Cerebellar nuclear complex (tissue), 1 donor: Measurements from ENCODE around the gene RND2.
"Not testable (repeated sequence)": the region's sequence is repeated elsewhere in the genome, so short reads cannot be mapped to it uniquely, and the experiment has no call there.

ENCODE experiments used
- DNase-seq, 2 experiments: peaks; one replicate each; lab custom pipeline; 2025; lab: John Stamatoyannopoulos, UW

Gene RND2, protein sequence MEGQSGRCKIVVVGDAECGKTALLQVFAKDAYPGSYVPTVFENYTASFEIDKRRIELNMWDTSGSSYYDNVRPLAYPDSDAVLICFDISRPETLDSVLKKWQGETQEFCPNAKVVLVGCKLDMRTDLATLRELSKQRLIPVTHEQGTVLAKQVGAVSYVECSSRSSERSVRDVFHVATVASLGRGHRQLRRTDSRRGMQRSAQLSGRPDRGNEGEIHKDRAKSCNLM

DNA sequence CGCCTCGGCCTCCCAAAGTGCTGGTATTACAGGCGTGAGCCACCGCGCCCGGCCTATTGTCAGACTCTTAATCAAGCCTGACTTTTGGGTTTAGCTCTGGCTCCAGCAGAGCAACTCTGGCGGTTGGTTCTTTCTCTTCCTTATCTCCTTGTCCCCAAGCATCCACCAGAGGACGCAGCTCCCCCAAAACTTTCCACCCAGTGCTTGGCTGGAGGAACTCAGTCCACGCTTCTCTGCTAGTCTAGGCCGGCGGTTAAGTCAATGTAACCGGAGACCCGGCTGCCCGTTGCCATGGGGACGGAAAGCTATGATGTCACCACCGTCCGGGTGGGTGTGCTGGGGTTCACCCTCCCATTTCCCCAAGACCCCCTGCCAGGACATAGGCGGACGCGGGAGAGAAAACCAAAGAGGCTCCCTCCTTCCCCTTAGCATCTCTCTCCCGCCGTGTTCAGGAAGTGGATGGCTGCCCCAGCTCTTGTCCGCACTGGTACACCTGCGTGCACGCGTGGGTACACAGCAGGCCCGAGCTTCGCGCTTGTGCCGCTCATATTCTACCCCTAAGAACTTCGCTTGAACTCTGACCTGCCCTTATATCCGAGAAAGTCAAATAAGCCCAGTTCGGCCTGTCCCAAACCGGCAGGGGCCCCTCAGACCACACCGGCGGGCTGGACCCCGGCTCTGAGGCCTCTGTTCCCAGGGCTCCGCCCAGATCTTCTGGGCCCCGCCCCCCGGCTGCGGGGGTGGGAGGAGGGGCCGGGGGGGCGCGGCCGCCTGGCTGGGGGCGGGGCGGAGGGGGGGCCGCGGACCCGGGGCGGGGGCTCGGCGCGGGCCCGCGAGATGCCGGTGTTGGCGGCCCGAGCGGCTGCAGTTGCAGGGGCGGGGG is at the start of gene RND2:
Gene RND2, plus strand, starts transcription at position 825 of the 883 bp plus-strand sequence. CDS start 117 bp downstream, outside the sequence.
- peak in 1 of 2 experiments; percentile 59 for DNase-seq

DNA sequence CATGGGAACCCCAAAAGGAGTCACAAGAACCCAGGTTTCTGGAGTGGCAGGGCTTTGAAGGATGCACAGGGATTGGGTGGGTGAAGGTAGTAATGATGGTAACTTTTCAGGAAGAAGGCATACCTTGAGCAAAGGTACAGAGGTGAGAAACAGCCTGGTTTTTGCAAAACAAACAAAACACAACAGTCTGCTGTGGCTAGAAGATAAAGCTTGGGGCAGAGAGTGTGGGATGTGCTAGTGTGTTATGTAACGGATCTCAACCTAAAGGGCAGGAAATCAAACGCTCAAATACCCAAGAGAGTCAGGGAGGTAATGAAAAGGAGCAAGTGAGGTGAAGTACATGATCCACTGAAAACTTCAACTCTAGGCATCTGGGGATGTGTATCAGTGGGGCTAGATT is 49.8 kb upstream of the RND2 start:
- DNase-seq: no peak

DNA sequence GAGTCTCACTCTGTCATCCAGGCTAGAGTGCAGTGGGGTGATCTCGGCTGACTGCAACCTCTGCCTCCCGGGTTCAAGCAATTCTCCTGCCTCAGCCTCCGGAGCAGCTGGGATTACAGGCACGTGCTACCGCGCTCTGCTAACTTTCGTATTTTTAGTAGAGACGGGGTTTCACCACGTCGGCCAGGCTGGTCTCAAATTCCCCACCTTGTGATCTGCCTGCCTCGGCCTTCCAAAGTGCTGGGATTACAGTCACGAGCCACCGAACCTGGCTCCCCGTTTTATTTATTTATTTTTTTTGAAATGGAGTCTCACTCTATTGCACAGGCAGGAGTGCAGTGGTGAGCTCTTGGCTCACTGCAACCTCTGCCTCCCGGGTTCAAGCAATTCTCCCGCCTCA is 49.3 kb upstream of the RND2 start:
- DNase-seq: not testable (repeated sequence)

DNA sequence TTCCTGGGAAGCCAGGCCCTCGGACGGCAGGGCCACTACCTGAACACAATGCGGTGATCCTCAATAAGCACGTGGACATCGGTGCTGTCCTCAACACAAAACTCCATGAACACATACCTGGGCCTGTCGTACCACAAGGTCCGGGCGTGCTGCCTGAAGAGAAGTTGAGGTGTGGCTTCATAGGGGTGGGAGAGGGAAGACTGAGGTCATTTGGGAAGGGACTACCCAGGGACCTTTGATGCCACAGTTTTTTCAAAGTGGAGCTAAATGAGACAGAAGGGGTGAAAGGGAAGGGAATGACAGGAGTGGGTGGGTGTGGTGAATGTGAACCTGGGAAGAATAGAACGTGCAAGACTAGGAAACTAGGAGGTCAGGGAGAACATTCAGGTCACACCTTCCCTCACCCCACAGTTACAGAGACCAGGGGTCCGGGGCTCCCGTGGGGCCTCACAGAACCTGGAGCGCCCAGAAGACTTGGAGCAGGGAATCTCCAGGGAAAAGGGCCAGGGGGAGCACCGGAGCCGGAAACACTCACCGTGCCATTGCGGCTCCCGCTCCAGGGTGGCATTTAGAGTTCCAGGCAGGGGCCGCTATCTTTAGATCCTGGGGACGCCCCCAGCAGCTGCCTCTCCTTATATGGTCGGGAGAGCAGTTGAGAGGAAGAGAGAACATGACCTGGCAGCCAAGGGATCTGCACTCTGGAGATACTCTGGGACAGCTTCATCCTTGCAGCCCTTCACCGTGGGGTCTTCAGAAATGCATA is 45.3 kb upstream of the RND2 start, which contains the start of gene PTGES3L:
Gene PTGES3L, minus strand, starts transcription at position 570 of the 763 bp plus-strand sequence. Its CDS starts 27 bp downstream, at position 543.
- no peak for DNase-seq

DNA sequence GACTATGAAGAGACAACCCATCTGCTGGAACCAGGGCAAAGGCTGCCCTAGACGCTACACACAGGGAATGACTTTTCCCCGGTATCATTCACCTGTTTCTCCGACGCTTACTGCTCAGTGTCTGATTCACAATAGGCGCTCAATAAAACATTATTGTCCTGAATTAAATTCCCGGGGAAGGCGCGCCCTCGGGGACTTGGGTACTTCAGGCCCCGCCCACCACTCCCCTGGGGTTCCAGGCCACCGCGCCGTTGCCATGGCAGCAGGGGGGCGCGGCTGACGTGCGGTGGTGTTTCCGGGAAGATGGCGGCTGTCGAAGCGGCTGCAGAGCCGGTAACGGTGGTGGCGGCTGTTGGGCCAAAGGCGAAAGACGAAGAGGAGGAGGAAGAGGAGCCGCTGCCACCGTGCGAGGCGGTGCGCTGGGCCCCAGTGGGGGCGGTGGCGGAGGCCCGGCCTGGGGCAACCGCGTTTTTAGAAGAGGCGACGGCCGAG is 44.7 kb upstream of the RND2 start, which contains the start of gene RUNDC1:
Gene RUNDC1, plus strand, starts transcription at position 292 of the 492 bp plus-strand sequence. Its CDS starts 12 bp downstream, at position 304.
- DNase-seq: peak in 1 of 2 experiments; percentile 33

DNA sequence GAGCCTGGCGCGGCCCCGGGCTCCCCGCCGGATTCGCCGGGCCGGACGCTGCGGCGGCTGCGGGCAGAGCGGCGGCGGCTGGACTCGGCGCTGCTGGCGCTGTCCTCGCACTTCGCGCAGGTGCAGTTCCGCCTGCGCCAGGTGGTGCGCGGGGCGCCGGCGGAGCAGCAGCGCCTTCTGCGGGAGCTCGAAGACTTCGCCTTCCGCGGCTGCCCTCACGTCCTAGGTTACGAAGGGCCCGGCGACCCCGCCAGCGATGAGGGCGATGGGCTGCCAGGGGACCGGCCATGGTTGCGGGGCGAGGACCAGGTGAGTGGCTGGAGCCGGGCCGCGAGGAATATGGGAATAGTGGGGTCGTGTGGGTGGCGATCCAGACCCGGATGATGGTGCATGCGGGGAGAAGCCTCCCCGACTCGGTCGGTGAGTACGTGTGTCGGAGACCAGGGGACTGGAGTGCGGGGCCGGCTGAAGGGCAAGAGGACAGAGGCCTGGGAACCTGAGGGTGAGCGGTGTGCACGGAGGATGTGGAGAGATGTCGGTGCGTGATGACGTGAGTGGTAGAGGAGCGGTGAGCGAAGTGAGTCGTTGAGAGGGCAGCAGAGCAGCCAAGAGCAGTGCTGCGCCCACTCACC is 44.1 kb upstream of the RND2 start:
- no peak for DNase-seq

DNA sequence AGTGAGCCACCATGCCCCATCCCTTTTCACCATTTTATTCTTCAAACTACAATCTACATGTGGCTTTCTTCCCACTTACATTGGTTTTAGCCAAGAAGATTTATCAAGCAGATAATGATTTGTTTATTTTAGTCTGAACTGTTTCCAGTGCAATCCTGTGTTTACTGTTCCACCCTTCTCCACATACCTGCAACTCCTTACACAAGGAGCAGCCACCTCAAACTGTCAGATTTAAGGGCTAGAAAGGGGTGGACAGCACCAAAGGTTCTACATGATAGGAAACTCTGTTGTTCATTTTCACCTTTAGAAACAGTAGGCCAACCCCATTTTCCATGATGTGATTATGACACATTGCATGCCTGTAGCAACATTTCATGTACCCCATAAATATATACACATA is 42.8 kb upstream of the RND2 start:
- DNase-seq: no peak

DNA sequence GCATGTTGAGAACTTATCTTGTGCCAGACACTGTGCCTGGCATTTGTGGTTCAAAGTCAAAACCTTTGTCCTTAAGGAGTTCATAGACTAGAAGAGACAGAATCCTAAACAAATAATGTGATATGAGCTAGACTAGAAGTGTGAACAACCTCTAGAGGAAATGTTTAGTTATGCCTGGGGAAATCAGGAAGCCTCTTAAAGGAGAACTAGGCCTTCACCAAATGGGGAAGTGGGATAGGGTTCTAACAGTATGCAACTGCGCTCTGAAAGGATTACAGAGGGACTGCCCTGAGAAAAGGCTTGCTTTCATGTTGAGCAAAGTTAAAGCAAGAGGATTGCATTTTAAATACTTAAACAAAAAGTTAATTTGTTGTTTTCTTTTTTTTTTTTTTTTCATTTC is 39.8 kb upstream of the RND2 start:
- DNase-seq: no peak

DNA sequence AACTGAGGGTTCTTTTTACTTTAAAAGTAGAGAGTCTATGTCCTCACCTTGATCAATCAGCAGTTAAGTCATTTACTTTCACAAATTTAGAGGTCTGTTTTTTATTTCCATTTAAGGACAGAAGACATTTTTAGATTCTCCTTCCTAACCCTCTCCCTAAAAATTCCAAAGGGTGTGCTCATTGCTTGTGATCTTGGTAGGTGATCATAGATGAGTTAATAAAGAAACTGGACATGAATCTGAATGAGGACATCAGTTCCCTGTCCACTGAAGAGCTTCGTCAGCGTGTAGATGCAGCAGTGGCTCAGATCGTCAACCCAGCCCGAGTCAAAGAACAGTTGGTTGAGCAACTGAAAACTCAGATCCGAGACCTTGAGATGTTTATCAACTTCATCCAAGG is 35.9 kb upstream of the RND2 start:
- DNase-seq: no peak

DNA sequence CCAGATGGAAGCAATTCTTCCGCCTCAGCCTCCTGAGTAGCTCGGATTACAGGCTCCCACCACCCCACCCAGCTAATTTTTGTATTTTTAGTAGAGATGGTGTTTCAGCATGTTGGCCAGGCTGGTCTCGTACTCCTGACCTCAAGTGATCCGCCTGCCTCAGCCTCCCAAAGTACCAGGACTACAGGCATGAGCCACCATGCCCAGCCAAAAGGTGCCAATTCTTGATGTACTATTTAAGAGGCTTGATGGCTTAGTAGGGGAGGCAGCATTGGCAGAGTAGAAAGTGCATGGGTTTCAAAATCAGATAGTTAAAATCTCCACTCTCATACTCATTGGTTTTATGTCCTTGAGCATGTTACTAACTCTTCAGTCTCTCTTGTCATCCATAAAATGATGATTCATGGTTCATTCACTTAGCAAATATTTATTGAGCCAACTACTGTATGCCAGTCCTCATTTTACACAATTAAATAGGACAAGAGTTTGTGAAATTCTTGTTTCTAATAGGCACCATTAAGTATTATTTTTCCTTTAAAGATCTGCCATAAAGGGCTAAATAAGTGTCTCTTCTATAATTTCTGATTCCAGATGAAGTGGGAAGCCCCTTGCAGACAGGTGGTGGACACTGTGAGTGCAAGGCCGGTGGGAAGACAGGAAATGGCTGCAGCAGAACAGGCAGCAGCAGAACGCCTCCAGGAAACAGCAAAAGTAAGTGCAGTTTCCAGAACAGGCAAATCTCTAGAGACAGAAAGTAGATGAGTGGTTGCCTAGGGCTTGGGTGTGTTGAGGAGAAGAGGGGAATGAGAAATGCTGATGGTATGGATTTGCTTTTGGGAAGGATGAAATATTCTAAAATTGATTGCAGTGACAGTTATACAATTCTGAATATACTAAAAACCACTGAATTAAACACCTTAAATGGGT is 35.0 kb upstream of the RND2 start:
- DNase-seq: no peak

DNA sequence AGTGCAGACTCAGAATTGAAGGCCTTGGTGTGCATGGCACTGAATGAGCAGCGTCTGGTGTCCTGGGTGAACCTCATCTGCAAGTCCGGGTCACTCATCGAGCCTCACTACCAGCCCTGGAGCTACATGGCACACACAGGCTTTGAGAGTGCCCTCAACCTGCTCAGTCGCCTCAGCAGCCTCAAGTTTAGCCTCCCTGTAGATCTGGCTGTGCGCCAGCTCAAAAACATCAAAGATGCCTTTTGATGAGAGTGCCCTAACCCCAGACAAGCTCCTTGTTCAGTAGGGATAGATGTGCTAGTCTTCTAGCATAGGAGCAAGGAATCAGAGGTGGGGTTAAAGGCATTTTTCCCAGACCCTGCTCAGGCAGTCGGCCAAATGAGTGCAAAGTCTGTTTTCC is 33.6 kb upstream of the RND2 start:
- DNase-seq: no peak

DNA sequence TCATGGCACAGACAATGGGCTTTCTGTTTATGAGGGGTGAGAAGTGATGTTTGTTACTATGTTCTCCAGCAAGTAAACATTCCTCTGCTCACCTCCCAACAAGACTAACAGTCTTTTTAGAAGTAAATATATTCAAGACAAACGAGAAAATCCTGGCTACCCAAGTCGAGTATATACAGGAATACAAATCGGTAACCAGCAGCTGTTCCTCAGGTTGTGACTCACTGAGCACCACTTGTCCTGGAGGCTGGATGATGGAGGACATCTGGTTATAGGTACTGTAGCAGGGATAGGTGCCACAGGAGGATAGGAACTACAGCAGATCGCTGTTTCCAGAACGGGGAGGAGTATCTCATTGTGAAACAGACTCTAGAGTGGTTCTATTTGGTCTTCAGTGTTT is 32.2 kb upstream of the RND2 start:
- no peak for DNase-seq

DNA sequence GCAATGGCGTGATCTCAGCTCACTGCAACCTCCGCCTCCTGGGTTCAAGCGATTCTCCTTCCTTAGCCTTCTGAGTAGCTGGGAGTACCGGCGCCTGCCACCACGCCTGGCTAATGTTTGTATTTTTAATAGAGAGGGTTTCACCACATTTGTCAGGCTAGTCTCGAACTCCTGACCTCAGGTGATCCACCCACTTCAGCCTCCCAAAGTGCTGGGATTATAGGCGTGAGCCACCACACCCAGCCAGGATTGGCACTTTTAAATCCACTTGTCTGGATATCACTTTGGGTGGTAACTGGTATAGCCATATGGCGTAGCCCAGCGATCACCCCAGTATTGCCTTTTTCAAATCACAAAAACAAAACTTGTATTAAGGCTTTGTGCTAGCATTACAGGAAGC is 31.1 kb upstream of the RND2 start:
- DNase-seq: not testable (repeated sequence)

DNA sequence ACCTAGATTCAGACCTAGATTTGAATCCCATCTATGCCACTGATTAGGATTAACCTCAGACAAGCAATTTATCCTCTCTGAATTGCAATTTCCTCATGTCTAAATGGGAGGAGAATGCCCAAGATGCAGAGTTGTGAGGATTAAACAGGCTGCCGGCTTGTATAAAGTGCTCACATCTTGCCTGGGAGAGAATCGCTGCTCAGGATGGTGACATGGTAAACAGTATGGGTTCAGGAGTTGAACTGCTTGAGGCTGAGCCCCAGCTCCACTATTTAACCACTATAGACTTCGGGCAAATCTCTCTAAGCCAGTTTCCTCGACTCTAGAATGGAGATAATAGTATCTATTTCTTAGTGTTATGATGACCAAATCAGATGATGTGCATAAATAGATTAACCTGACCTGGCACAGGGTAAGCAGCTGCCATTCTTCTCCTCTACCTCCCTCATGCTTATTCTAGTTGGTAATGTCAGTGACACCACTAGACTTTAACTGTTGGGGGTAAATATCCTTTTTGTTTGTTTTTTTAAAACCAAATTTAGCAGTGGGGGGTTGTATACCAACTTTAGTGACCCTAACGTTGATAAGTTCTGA is 27.5 kb upstream of the RND2 start:
- DNase-seq: no peak

DNA sequence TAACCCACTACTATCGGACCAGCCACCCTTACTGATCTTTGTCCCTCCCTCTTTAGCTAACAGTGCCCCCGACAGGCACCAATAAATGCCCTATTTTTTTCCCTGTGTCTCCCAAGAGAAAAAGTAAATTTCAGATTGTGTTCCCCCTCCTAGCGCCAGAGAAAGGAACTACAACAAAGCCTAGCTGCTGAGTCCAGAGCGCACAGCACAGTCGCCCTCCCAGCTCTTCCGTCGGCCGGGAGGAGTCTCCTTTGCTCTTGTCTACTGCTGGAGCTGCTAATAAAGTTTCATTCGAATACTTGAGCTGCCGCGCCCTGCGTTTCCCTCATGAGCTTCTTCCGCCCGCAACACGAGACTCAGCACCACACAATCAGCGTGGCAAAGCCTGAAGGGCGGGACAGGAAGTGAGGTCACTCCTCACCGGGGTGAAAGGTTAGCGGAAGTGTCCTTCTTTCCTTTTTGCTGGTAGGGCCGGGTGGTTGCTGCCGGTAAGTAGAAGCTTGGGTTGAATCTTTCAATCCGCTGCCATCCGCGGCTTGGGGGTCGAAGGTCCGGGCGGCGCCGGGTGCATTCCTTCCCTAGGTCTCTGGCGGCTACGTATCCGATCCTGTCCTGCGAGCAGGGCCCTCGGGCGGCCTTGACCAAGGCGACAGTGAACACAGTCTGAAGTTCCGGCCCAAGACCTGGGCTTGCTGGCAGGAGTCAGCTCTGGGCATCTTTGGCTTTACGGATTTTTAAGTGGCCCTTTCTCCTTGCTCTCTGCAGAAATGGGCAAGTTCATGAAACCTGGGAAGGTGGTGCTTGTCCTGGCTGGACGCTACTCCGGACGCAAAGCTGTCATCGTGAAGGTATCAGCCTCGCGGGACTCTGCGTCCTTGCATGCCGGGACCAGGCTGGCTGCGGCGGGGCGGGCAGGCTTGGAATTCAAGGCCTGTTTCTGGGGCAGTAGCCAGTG is 26.8 kb upstream of the RND2 start, which contains the start of gene RPL27:
Gene RPL27, plus strand, starts transcription at position 436 of the 955 bp plus-strand sequence. Its CDS starts 332 bp downstream, at position 768.
- peak; percentile 89 to 97 for DNase-seq

DNA sequence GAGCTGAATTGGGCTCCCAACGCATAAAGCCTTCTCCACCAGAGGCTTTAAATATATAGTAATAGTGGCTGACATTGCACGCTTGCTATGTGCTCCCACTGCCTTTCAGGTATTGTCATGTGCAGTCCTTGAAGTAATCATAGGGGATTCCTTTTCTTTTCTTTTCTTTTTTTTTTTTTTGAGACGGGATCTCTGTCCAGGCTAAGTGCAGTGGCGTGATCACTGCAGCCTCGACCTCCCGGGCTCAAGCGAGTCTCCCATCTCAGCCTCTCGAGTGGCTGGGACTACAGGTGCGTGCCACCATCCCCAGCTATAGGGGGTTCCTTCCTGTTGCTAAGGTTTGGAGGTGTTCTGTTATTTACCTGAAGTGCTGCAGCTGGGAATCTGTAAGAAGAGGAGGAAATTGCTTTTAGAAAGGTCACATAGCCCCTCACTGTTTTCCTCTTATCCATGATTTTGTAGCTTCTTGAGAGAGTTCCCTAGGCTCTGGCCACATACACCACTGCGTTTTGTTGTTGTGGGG is 26.0 kb upstream of the RND2 start:
- no peak for DNase-seq

DNA sequence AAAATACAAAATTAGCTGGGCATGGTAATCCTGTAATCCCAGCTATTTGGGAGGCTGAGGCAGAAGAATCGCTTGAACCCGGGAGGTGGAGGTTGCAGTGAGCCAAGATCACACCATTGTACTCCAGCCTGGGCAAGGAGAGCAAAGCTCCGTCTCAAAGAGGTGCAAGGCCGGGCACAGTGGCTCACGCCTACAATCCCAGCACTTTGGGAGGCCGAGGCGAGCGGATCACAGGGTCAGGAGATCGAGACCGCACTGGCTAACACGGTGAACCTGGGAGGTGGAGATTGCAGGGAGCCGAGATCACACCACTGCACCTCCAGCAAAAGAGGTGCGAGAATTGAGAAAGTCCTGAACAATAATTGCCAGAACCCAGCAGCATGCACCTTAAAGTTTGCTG is 24.1 kb upstream of the RND2 start:
- DNase-seq: not testable (repeated sequence)

DNA sequence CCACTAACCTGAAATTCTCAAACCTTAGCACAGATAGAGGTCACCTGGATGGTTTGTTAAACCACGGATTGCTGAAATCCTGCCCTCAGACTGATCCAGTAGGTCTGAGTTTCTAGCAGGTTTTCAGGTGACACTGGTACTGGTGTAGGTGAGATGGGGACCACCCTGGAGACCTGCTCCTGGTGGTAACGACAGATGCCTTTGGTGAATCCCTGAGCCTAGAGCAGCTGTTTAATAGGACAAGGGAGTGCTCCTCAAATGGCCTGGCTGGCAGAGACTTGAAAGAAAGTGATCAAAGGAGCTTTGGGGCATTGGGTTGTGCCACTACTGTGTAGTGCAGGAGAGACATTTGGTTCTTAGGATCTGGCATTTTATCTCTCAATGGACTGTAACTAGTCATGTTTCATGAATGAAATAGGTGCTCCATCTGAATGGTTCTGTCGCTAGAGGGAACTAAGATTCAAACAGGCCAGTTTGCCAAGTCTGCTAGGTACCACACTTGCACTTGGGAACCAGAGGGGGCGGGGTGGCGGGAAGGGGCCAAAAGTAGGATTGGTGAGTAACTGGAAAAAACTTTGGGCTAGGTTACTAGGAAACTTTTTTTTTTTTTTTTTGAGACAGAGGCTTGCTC is 21.4 kb upstream of the RND2 start:
- no peak for DNase-seq
